IMR-90 (cell line): ENCODE measurements around the gene SLC66A2. TPM values are rescaled to one million over a fixed set of nuclear protein-coding genes. Genes with fewer than 3 reads are reported as not detected.
A peak's percentile ranks its signal among the peaks of the same experiment; 100 is the strongest.

Experiments used
- ATAC-seq: fragments of 200-7000 bp; cut with Tn5 transposase; 2 replicates; pipeline ENCODE4 v1.9.1; 2020; ENCODE audit warnings: low read depth, mild to moderate bottlenecking, moderate library complexity
- BruUV-seq: library from RNA; stranded (reverse); fragments of 400-500 nt; replicated peaks from 2 replicates; lab custom pipeline; 2021; lab: Mats Ljungman, UMichigan
- CTCF ChIA-PET: fragments of 300-600 bp; formaldehyde crosslinking; extraction: SDS; loops from one replicate; lab custom pipeline; 2021; ENCODE audit warnings: antibody characterized with exemption; lab: Yijun Ruan, JAX
- POLR2A ChIA-PET: fragments of 300-600 bp; sonication (Branson Sonifier 250); formaldehyde crosslinking; loops from one replicate; lab custom pipeline; 2022; ENCODE audit warnings: antibody characterized with exemption; ENCODE audit not compliant: unreplicated experiment; lab: Charles Lee
- DNase-seq: peaks from one replicate; pipeline ENCODE4 v3.0.0; 2013
- H2AFZ ChIP-seq: replicated peaks from 2 replicates; pipeline ENCODE3; 2013; ENCODE audit warnings: low read length, mild to moderate bottlenecking; ENCODE audit not compliant: poor library complexity
- H2AK5ac ChIP-seq: 2 replicates; pipeline ENCODE4 v1.6.1; 2013; ENCODE audit warnings: low read depth, low read length, inconsistent platforms
- H2AK9ac ChIP-seq: replicated peaks from 2 replicates; pipeline ENCODE3; 2013; ENCODE audit warnings: mild to moderate bottlenecking, low read depth, low read length, moderate library complexity; ENCODE audit not compliant: poor library complexity
- H2BK120ac ChIP-seq: 2 replicates; pipeline ENCODE4 v1.6.1; 2013; ENCODE audit warnings: low read depth, low read length, inconsistent platforms
- H2BK15ac ChIP-seq: 3 replicates; pipeline ENCODE4 v1.6.1; 2013; ENCODE audit warnings: low read depth, low read length, inconsistent platforms
- H2BK20ac ChIP-seq: 2 replicates; pipeline ENCODE4 v1.6.1; 2013; ENCODE audit warnings: low read depth, mild to moderate bottlenecking, inconsistent platforms, low read length, moderate library complexity
- H2BK5ac ChIP-seq: 2 replicates; pipeline ENCODE4 v1.6.1; 2013; ENCODE audit warnings: mild to moderate bottlenecking, low read depth, low read length, inconsistent platforms; ENCODE audit not compliant: poor library complexity, severe bottlenecking
- H3K14ac ChIP-seq: replicated peaks from 2 replicates; pipeline ENCODE4 v1.6.1; 2013; ENCODE audit warnings: low read depth, low read length, inconsistent platforms
- H3K18ac ChIP-seq: 2 replicates; pipeline ENCODE4 v1.6.1; 2013; ENCODE audit warnings: low read depth, low read length, control low read depth
- H3K23ac ChIP-seq: 2 replicates; pipeline ENCODE4 v1.6.1; 2013; ENCODE audit warnings: low read depth, low read length, inconsistent platforms
- H3K27ac ChIP-seq: 2 replicates; pipeline ENCODE4 v1.5.1; 2013; ENCODE audit warnings: mild to moderate bottlenecking, control low read depth, low read length; ENCODE audit not compliant: insufficient read depth
- H3K27me3 ChIP-seq: 2 replicates; pipeline ENCODE4 v1.6.1; 2013; ENCODE audit warnings: low read length; ENCODE audit not compliant: control insufficient read depth, insufficient read depth
- H3K36me3 ChIP-seq: 2 replicates; pipeline ENCODE4 v1.6.1; 2013; ENCODE audit warnings: low read length, mixed read lengths; ENCODE audit not compliant: control insufficient read depth, insufficient read depth
- H3K4ac ChIP-seq: 2 replicates; pipeline ENCODE4 v1.6.1; 2013; ENCODE audit warnings: low read depth, low read length, inconsistent platforms
- H3K4me1 ChIP-seq: 2 replicates; pipeline ENCODE4 v1.6.1; 2013; ENCODE audit warnings: low read length, mixed read lengths; ENCODE audit not compliant: control insufficient read depth, insufficient read depth
- H3K4me2 ChIP-seq: 2 replicates; pipeline ENCODE4 v1.6.1; 2013; ENCODE audit warnings: low read depth, mild to moderate bottlenecking, control low read depth, low read length, moderate library complexity
- H3K4me3 ChIP-seq: 2 replicates; pipeline ENCODE4 v1.5.1; 2013; ENCODE audit warnings: low read depth, mild to moderate bottlenecking, control low read depth, low read length, moderate library complexity; ENCODE audit not compliant: insufficient read depth
- H3K56ac ChIP-seq: 2 replicates; pipeline ENCODE4 v1.6.1; 2013; ENCODE audit warnings: low read length, inconsistent platforms; ENCODE audit not compliant: insufficient read depth; ENCODE audit errors: extremely low read depth
- H3K79me1 ChIP-seq, 2 experiments: 2 replicates each; pipeline ENCODE4 v1.6.1; 2013; ENCODE audit warnings: low read length in 2 of 2, inconsistent platforms in 1 of 2, low read depth in 1 of 2
- H3K9ac ChIP-seq: 2 replicates; pipeline ENCODE4 v1.6.1; 2013; ENCODE audit warnings: low read depth, low read length, control low read depth
- H3K9me1 ChIP-seq: 2 replicates; pipeline ENCODE4 v1.6.1; 2013; ENCODE audit warnings: low read length, inconsistent platforms; ENCODE audit not compliant: insufficient read depth
- H3K9me3 ChIP-seq: 2 replicates; pipeline ENCODE4 v1.6.1; 2013; ENCODE audit warnings: low read length; ENCODE audit not compliant: control insufficient read depth, insufficient read depth
- H4K20me1 ChIP-seq: 2 replicates; pipeline ENCODE4 v1.6.1; 2013; ENCODE audit warnings: low read length, inconsistent platforms; ENCODE audit not compliant: insufficient read depth
- H4K5ac ChIP-seq: 2 replicates; pipeline ENCODE4 v1.6.1; 2013; ENCODE audit warnings: mild to moderate bottlenecking, low read depth, low read length, control low read depth
- H4K8ac ChIP-seq, 2 experiments: 2 replicates each; pipeline ENCODE4 v1.6.1; 2013; ENCODE audit warnings: low read depth in 2 of 2, low read length in 2 of 2, control low read depth in 1 of 2, inconsistent platforms in 1 of 2
- H4K91ac ChIP-seq: 2 replicates; pipeline ENCODE4 v1.6.1; 2013; ENCODE audit warnings: low read depth, low read length, inconsistent platforms; ENCODE audit not compliant: insufficient read depth
- MAFK ChIP-seq: IDR thresholded peaks from 2 replicates; pipeline ENCODE4 v1.6.1; 2012; ENCODE audit warnings: low read depth, low read length, improper control_type of control experiment
- NFE2L2 ChIP-seq: fragments of 150-350 bp; IDR thresholded peaks from 2 replicates; pipeline ENCODE4 v1.6.1; 2016; ENCODE audit warnings: low read depth, mild to moderate bottlenecking, low read length
- RCOR1 ChIP-seq: IDR thresholded peaks from 2 replicates; pipeline ENCODE4 v1.6.1; 2012; ENCODE audit warnings: mild to moderate bottlenecking, low read length, improper control_type of control experiment; ENCODE audit not compliant: insufficient replicate concordance
- WGBS, 2 experiments: methylation state at CpG; one replicate each; pipeline versions ENCODE4 v1.1.5 to v1.1.7; 2013; ENCODE audit warnings: missing lambda C conversion rate in 2 of 2; ENCODE audit not compliant: insufficient read length in 1 of 2; ENCODE audit errors: extremely low coverage in 2 of 2; 5-methylcytosine and 5-hydroxymethylcytosine counted together
- dilution Hi-C: fragments of 300-500 bp; cut with HindIII; formaldehyde crosslinking; loops from one replicate; pipeline ENCODE4 v1.14.3; 2018; ENCODE audit warnings: low sequenced_read_pairs; ENCODE audit not compliant: unreplicated experiment
- in situ Hi-C: fragments of 300-500 bp; cut with MboI; formaldehyde crosslinking; loops from 3 replicates; pipeline ENCODE4 v1.14.3; 2019; ENCODE audit warnings: low sequenced_read_pairs, inconsistent platforms, mixed read lengths
- intact Hi-C: fragments of 100-400 bp; cut with micrococcal nuclease; formaldehyde crosslinking; loops from 2 replicates; pipeline ENCODE4 v1.10.0; 2022
- polyA plus RNA-seq, 3 experiments: library from polyadenylated mRNA; depleted of rRNA; stranded (reverse); fragments of >200 nt; gene quantifications; 2 replicates each; pipeline ENCODE4 v1.2.3, GENCODE V29; 2012; ENCODE audit warnings: low replicate concordance in 1 of 3
- total RNA-seq: library from RNA; depleted of rRNA; stranded (reverse); fragments of >200 nt; gene quantifications from 2 replicates; pipeline ENCODE4 v1.2.3, GENCODE V29; 2012

SLC66A2 gene
- total and polyA plus RNA-seq, 2 of the 4 experiments (the other 2 are of a cell fraction), result 17.6 to 23.5 TPM

- 55% methylated on average over 8 of the region's 26 CpGs; no CpG with 5 or more reads in 1 of the 2 experiments for WGBS, 2 experiments
- Histone ChIP-seq H3K4me3 (no peak overlapping the region), H2BK120ac (no peak overlapping the region), H3K56ac (no peak overlapping the region), H4K91ac (no peak overlapping the region), H3K23ac (no peak overlapping the region), H2BK15ac (no peak overlapping the region), H3K14ac (no peak overlapping the region), H3K27ac (no peak overlapping the region), H3K27me3 (no peaks in the 10 kb centered on the region), H2AK9ac (peak overlapping the region; percentile 5), H3K4ac (no peak overlapping the region), H3K18ac (no peak overlapping the region), H3K4me1 (peaks cover 2% of the 10 kb centered on the region; the same call in 1 of the 2 replicates), H4K8ac (no peak overlapping the region), H3K4me2 (no peak overlapping the region), H2AFZ (peak overlapping the region; percentile 55), H2BK5ac (no peak overlapping the region), H3K79me1 (no peaks in the 10 kb centered on the region), H3K9me3 (no peaks in the 10 kb centered on the region), H3K9me1 (peaks cover 3% of the 10 kb centered on the region), H3K9ac (no peak overlapping the region), H2BK20ac (no peak overlapping the region), H4K5ac (no peak overlapping the region), H2AK5ac (no peak overlapping the region), H4K20me1 (no peaks in the 10 kb centered on the region), H3K36me3 (no peaks in the 10 kb centered on the region)
- in situ Hi-C loops, result no loop called here
- ATAC-seq, result no peak
- dilution Hi-C loops, result no loop called here
- CTCF ChIA-PET, result no interaction called here
- TF ChIP-seq RCOR1, result no peak
- TF ChIP-seq NFE2L2, result no peak
- no peak for TF ChIP-seq MAFK
- POLR2A ChIA-PET, result no interaction called here
- intact Hi-C loops, result no loop called here
- DNase-seq, result no peak
- BruUV-seq, result no TSS peak
These were observed 98.0 kb downstream of the SLC66A2 start for GRCh38 chr18:79853303-79853992.
